Epidermal melanocyte (primary cell): ENCODE data around the gene EPHA6.
"Not testable (repeated sequence)": the region's sequence is repeated elsewhere in the genome, so short reads cannot be mapped to it uniquely, and the experiment has no call there.

Source experiments
- DNase-seq: peaks from one replicate; pipeline ENCODE4 v3.0.0; 2011; ENCODE audit warnings: low spot score; ENCODE audit not compliant: insufficient read length

Gene EPHA6

DNA sequence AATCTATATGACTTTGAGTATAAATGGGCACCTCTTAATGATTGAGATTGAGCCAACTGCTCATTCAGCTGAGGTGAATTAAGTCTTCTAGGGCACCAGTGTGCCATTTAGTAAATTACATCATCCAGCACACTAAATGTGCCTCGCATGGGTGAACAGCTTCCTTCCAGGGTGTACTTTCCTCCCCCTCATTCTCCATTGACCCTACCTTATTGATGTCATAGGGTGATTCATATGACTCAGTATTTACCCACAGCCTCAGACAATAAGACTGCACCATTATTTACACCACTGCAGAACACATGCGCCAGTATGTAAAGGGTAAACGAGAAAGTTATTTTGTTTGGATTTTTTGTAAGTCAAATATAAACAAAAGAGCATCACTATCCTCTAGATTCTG lies 765.0 kb downstream of the EPHA6 start:
- no peak for DNase-seq

DNA sequence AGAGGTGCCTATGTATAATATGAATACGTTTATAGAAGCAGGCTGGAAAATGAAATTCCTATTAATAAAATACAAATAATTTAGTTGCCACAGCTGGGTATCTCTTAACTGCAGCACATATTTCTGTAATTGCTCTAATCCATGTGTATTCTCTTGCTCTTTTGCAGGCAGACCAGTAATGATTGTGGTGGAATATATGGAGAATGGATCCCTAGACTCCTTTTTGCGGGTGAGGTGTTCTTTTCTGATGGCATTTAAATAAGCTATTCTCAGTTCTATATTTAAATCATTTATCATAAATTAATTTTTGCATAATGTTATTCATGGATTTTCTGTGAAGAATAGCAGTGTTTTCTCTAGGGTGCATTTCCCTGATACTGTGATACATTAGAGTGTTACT lies 796.2 kb downstream of the EPHA6 start:
- DNase-seq, result no peak

DNA sequence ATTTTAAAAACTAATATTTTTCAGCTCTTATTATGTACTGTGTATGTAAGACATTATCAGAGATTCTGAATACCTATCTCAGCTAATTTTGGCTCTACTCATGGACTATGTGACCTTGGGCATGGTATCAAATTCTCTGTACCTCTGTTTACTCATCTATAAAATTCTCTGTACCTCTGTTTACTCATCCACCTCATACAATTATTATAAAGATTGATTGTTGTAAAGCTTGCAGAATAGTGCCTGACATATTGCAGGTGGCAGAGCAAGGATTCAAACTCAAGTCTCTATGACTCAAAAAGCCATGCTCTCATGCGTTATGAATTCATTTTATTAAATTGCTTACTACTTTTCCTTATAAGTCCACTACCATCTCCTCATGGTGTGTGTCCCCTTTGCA lies 798.2 kb downstream of the EPHA6 start:
- no peak for DNase-seq

DNA sequence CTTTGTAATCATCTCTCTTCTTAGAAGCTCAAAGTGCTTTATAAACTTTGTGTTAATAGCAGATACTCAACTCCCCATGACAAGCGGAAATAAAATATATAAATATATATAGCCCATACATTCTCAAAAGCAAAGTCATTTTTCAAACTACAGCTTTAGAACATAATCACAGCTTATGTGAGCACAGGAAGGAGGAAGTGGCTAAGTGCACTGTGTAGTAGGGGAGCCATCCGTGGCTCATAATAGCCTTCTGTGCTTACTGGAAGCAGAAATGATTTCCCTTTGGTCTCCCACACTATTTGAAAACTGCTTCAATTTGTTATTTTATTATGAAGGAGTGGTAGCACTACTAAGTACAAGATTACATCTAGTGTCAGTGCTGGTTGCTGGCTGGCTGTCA lies 798.7 kb downstream of the EPHA6 start:
- DNase-seq, result no peak

DNA sequence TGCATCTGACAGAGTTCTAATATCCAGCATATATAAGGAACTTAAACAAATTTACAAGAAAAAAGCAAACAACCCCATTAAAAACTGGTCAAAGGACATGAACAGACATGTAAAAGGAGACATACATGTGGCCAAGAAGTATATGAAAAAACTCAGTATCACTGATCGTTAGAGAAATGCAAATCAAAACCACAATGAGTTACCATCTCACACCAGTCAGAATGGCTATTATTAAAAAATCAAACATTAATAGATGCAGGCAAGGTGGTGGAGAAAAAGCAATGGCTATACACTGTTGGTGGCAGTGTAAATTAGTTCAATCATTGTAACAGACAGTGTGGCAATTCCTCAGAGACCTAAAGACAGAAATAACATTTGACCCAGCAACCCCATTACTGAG lies 806.1 kb downstream of the EPHA6 start:
- not testable (repeated sequence) for DNase-seq

DNA sequence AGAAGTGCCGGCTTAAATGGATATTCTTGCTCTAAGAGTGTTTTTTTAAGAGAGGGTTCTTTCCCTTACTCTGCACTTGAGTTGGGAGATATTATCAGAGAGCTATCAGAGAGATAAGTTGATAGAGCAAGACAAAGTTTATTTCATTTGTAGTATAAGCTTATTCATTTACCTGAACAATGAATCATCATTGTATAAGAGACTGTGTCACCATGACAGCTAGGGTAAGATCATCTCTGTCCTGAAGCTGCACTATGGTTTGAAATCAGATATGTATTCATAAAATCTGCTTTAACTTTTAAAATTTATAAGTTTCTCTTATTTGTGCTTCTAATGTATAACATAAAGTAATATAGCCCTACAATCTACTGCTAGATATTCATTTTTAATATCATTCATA lies 822.1 kb downstream of the EPHA6 start:
- no peak for DNase-seq

DNA sequence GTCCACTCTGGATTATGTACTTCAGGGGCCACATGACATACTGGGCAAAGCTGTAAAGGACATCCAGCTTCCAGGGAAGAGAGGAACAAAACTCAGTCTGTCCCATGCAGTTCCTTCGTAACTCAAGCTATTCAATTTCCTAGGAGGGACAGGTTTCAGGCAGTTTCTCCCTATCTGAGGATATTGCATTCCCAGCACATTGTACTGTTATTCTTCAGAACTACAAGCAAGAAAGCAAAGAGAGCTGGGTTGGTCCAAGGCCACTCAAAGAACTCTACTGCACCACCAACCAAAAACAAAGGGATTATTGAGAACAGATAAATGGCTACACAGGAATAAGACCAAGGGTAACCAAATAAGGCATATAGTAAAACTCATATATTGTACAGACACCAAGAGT lies 832.5 kb downstream of the EPHA6 start:
- no peak for DNase-seq

DNA sequence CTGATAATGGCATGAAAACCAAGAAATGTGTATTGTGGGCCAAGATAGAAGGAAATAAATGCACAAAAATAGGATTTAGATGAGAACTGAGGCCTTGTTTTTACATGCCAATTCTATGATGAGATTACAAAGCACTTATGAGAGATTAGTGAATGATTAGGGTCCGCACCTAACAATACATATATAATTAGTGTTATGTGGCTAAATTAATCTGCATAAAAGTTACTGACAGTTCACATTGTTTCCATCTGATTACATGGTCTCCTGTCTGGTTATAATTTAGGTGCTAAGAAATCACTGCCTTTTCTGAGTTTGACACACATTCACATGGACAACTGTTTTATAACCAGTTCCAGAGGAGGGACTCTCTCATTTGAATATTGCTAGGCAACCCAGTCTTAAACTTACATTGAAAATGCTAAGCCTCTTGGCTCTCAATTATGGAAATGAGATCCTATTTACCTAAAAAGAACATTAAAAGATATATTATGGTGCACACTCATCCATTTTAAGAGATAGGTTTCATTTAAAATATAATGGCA lies 833.1 kb downstream of the EPHA6 start:
- DNase-seq, result no peak

DNA sequence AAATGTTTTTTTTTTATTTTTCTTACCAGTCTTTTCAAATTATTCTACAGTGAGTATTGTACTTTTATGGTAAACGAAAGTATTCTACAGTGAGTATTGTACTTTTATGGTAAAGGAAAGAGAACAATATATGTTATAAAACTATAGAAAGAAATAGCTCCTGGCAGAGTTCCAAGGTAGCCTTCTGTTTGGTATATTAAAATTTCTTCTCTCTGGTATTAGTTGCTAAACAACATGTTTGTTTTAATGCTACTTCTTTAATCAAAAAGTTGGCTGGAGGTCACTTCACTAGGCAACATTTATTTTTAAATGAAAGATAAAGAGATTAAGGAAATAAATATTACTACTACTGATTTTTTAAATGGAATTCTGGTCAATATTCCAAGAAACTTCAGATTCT lies 841.6 kb downstream of the EPHA6 start:
- DNase-seq, result no peak

DNA sequence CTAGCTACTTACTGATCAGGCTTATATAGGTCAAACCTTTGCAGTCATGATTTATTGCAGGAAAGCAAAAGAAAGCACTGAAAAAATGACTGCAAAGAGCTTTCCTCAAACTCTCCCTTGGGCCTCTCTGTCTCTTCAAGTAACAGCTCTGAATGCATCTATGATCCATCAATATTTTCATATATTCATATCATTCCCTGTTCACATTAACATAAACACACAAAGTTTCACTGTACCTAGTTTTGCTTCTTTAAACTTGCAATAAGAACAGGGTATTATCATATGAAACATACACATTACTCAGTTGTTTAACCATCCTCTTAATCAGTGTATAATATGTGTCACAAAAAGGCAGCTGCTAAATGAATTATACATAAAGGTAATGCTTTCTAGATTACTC lies 842.2 kb downstream of the EPHA6 start:
- DNase-seq, result no peak

DNA sequence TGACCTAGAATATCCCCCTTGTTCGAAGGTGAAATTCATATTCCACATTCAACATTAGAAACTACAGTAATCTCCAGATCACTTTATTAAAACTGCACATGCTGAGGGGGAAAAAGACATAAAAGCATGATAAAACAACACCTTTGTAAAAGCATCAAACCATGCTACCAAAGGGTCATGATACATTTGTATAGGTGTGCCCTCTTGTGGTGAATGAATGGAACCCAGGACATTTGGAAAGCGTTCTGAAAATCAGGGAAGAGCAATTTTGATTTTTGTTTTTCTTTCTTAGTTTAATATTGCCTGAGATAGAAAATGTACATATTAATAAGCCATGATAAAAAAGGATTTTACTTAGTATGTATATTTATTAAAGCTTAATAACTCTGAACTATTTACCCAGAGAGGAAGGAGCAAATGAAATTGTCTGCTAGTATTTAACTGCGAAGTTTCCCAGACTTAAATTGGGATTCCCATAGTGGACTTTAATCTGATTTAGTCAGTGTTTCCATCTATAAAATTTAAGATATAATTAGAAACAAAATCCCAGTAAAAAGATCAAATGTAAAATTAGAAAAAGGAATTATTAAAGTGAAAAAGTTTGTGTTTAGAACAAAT lies 844.4 kb downstream of the EPHA6 start:
- DNase-seq, result no peak

DNA sequence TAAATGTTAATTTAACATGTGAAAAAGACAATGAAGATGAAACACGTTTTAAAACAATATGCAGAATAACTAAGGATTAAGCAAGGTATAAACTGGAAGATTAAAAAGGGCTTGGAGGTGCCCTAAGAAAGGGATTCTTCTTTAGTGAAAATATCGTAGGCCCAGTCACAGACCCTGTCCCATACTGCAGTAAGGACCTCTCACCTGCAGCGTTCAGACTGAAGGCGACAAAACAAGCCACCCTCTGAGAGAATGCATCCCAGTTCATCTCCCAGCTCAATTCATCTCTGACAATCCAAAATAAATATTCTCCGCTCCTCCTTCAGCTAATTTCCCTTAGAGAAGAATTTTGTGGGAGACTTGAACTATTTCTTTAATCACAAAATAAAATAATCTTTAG lies 847.9 kb downstream of the EPHA6 start:
- DNase-seq, result no peak

DNA sequence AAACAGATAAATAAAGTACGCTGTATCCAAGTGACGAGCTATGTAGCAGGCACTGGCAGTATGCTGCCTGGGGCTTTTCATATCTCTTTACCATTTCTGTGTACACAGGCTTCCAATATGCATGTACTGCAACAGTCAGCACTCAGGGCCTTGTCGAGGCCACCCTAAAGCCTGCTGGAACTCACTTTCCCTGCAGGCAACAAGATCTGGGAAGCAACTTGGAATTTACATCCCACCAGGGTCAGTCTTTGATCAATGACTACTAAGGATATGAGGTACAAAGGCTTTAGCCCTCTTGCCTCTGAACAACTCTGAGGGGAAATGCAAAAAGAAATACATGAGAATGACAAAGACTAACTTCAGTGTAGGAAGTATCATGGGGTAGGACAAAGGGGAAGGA lies 848.4 kb downstream of the EPHA6 start:
- no peak for DNase-seq

DNA sequence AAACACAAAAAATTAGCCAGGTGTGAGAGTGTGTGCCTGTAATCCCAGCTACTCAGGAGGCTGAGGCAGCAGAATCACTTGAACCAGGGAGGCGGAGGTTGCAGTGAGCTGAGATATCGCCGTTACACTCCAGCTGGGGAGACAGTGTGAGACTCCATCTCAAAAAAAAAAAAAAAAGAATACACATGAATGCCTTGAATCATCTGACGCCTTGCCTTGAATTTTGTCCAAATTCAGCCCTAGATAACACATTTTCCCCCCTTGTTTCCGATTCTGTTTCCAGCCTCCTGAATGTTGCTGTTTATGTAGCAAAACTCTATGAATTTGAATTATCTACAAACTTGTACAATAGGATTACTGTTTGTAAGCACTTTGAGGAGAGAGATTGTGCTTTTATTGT lies 851.5 kb downstream of the EPHA6 start:
- no peak for DNase-seq

DNA sequence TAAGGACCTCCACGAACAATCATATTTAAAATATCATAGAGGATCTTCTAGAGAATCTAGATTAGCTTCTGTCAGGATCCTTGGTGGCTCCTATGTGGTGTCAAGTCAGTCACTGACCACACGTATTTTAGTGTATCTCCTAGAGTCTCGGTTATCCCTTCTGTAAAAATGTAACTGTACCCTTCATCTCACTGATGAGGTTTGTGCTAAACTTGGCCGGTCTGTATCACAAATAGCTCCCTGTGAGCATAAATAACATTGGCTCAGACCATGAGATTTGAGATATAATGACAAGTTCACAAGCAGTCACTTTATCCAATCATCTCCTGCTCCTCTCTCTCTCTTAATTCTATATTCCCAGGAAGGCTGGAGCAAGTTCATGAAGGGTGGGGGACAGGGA lies 856.6 kb downstream of the EPHA6 start:
- no peak for DNase-seq

DNA sequence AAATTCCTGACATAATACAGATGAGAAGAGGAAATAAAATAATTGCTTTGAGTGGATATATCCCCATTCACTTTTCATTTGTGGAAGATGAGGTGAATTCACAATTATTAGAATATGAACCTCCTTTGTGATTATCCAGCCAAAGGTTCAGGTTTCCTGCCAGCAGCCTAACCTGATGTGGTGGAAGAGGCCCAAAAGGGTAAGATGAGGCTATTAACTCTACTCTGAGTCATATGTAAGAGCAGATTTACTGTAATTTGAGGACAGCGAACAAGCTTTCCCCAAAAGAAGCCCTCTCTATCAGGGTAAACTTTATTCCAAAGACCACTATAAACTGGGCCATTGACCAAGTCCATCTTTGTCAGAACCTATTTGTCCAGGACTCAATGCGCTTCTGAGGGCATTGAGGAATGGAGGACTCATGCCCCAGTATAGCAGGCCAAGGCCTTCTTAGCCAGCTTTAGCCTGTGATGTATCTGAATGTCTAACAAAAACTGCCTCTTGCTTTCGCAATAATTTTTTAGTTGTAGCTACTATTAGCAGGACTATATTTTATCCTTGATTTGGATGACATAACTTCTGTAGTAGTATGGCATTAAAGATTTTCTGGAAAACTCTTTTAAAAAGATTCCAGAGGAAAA lies 859.1 kb downstream of the EPHA6 start:
- DNase-seq, result no peak

DNA sequence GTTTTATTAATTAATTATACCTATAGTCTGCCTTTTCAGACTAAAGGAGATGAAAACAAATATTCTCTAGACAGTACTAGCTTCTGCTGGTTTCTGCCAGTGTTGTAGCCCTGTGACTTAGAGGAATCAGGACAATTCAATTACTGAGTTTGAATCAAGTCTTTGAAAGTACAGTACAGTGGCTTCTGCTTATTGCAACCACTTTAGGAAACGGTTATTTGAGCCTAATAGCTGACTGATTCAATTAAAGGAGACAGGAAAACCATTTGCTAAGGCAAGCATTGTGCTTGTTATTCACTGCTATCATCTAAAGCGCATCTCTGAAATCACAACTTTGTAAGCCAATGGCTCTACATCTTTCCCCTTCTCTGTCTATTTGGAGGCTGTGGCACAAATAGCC lies 860.1 kb downstream of the EPHA6 start:
- no peak for DNase-seq

DNA sequence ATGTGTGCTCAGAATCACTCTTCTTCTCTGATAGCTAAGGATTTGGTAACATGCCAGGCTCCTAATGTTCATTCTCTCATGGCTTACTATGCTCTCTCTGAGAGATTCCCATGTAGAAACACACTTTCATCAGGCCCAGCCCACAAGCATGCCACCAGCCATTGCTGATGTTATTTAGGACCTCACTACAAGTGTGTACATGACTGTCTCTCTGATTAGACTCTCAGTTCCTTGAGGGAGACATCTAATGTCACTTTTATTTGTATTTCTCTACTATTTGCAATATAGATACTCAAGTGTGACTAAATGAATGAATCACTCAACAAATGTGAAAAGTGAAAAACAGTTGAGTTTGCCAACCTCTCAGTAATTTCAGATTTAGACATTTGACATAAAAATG lies 865.8 kb downstream of the EPHA6 start:
- DNase-seq, result no peak

DNA sequence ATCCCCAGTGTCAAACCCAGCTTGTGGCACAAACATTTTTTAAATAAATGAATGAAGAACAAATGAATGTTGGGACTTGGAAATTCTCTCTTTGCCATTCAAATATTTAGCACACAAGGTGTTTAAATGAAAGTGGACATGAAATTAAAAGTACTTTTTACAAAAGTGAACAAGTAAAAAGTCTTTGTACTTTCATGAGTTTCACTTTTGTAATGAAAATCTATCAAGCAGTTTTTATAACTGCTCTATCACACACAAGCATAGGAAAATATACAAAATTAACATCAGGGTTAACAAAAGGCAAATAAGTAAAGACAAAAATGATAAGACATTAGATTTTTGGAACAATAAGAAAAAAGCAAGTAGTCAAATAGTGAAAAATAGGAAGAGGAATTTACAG lies 866.3 kb downstream of the EPHA6 start:
- no peak for DNase-seq

DNA sequence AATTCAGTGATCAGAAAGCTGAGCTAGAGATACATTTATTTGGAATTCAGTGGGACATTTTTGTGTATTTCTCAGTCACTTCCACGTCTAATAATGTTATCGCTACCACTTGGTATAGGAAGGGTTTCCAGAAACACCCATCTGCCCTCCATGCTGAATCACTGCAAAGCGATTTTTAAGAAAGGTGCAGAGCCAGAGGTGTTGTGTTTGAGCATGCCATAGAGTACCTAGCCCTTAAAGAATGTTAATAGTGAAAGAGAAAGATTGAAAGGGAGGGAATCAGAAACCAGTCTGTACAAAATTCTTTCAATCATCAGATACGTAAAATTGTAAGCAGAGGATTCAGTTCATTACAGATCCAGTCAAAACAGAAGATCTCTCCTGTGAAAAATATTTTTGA lies 870.1 kb downstream of the EPHA6 start:
- no peak for DNase-seq

DNA sequence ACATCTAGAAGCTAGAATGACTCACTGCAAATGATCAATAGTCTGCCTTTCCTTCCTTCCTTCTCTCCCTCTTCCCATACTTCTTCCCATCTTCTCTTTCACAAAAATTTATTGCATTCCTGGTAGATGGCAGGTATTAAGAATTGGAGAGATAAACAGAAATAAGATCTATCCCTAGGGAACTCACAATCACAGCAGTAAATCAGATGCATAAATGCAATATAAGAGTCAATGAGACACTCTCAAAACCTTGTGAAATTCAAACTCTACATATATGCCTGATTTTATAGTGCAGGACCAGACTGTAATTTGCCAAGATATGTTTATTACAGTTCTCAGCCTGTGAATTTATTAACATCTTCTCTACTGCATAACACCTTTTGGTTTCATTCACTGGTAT lies 871.9 kb downstream of the EPHA6 start:
- DNase-seq, result no peak

DNA sequence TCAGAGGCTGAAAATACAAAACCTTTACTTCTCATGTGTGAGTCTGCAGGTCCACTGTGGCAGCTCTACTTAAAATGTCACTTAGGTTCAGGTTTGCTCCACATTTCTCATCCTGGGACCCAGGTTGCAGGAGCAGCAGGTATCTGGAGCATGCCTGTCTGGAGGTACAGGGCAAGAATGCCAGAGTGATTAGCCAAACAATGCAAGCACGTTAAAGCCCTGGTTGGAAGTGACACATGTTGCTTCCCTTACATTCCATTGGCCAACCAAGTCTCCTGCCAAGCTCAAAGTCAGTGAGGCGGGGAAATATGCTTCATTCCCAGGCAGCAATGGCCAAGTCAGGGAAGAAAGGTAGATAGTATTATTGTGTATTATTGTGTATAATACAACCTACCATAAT lies 873.3 kb downstream of the EPHA6 start:
- DNase-seq, result no peak

DNA sequence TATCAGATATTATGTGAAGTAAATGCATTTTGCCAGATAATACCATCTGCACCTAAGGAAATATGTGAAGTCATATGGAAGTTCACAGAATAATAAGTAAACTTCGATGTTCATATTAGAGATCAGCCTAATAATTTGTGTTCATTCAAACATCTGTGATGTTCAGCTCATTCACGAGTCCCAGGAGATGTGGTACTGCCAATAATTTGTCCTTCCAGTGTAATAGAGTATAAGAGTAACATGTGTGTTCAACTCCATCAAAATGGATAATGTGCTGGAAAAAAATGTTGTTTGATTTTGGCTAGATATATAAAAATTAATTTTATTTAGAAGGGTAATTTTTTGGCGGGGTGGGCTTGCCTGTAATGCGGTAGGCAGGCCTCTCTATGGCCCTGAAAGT lies 874.7 kb downstream of the EPHA6 start:
- no peak for DNase-seq
